ENCODE measurements around the gene SASH1.
A peak's percentile ranks its signal among the peaks of the same experiment; 100 is the strongest.

Gene SASH1

DNA sequence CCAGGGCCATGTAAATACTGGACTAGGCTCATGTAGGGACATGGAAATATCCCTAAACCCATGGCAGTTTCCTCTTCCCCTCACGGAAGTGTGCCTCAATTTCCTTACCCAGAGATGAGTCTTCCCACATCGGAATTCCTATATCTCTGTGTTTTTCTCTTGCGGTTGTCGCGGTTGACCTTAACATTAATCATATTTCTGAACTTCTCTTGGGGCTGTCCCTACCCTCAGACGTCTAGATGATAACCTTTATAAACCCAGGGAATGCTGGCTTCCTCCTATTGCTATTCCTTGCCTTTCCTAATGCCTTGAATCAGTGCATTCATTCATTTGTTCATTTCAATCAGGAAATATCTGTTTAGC is 160.1 kb downstream of the SASH1 start:
- DNase-seq: no peak

DNA sequence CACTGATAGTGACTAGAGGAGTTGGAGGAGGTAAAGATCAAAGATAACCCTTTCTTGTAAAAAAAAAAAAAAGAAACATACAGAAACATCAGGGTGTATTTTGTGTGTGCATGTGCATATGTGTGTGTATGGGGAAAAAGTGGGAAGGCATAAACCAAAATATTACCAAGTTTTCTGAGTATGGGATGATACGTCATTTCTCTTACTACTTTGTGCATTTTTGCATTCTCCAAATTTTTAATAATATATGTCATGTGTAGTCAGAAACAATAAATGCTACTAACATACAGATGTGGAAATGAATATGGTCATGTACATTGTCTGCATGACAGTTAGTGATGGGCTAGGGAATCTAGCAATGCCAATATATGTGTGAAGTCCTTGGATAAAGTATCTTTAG is 161.1 kb downstream of the SASH1 start:
- DNase-seq: no peak

DNA sequence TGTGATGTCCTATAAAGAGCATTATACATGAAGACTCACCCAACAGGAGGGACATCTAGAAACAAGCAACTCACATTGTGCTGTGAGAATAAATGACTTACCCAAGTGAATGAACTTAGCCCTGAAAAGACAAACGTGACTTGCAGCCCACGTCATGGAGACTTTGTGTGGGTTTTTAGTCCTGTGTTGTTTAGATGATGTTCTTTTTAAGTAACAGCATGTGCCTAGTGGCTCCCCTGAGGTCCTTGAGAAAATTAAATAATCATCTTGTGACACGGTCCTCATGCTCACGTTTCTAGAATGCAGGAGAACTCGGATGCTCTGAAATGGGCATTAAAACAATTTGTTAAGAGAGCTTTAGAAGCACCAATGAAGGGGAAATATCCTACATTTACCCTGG is 165.1 kb downstream of the SASH1 start:
- no peak for DNase-seq

DNA sequence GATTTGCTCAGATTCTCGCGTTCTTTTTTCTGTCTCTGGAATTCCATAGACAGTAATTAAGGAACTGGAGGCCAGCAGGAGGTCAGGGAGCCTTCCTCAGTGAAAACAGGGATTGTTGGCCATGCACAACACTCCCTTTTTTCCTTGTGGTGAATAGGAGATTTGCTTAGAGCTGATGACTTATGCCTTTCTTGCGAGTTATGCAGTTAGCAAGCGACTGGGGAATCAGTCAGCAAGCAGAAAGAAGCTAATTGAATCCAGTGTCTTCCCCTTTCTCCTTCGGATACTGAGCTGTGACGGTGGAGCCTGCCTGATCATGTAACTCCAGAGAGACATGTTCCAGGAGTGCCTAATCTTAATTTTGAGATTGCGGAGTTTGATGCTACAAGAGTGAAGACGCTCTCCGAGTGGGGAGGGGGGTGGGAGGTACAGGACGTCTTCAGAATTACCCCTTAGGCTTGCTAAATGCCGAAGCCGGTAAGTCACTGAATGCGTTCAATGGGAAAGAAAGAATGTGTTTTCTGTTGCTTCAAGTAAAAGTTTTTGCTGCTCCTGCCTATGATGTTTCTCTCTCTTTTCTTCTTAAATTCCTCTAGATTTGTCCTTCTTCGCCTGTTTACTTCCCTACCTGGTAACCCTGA is 165.9 kb downstream of the SASH1 start:
- DNase-seq: no peak

DNA sequence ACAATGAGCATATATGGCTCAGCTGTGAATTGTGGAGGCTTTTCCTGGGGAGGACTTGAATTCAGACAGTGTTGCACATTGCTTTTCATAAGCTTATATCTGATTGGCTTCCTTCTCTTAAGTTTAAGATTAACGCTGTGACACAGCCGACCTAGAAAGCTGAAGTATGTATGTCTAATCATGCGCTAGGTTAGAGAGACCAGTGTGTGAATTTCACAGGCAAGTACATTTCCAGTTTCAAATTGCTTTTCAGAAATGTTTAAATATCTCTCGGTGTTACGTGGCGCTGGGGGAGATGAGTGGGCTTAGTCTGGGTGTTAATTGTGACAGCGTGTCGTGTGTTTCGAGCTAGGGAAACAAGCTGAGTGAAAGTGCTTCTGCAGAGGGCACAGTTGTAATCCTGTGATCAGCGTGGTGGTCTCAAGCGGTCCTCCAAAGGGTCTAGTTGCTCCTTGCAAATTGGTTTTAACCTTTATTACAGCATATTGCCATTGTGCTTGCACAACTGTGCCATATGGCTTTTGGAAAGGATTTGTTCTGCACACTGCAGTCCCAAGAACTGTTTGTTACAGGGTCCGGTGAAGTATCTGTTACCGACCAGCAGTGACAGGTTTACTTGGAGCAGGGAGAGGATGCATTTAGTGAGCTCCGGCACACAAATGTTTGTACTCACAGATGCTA is 166.6 kb downstream of the SASH1 start:
- DNase-seq: no peak

DNA sequence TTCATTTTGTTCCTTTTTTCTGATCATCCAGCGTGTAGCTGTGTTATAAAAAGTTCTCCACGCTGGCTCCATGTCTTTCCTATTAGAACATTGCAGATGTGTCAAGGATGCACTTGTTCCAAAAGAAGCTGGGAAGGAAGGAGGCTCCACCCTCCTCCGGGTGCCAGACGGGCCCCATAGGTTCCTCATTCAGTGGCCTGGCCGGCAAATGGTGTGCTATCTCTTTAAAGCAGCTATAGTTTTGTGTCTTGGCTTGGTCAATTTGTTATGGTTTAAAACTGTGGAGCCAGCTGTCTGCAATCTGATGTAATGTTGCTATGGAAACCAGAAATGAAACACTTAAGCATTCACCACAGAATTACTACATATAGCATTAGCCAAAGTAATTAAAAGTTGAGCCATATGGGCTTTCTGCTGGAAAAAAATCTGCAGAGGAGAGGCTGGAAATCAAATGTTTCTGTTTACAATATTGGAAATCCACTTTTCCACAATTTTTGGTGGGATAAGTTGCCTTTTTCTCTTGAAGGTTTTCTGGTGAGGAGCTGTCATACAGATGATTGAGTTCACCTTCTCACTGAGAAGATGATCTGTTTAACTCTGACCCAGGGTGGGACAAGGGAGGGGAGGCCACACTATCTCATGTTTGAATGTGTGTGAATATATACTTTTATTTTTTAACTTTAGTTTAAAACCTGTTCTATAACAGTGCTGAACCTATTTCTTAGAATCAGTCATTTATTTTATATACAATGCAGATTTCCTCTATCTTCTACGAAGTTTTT is 167.4 kb downstream of the SASH1 start:
- no peak for DNase-seq

DNA sequence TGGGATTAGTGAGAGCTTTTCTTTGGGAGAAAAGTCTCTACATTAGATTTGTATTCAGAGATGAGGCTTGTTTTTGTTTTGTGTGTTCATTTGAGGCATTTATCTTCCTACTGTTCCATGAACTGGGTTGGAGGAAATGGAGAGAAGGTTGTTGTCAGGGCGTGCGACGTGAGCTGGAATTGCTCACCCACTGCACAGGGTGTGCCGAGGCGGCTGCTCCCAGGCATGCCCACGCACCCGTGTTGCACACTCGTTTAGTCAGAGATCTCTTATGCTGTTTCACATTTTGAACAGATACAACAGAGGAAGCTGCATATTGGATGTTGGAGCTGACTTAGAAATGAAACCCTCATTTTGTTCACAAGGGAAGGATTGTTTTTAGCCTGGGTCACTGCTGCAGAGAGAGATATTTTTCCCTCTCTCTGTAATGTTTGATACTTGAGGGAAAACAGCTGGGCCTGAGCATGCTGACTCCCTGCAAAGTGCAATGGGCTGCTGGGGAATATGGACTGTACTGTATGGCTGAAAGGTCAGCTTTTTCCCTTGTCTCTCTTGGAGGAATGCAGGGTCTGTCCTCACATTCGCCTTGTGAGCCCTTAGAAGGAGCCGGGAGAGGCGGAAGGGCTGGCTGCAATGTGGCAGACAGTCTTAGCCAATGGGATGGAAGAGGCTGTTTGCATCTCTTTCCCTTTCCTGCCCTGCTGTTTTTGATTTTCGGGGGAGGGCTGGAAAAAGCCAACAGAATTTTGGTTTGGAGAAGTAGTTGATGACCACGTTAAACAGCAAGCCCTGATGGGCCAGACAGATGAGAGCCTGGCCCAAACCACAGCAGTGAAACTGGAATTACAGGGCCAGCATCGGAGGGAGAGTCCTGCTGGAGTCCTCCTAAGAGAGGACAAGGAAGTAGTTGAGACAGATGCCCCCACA is 170.8 kb downstream of the SASH1 start:
- DNase-seq: no peak

GRCh38 chr6:148514091-148514845 is 171.6 kb downstream of the SASH1 start:
- DNase-seq: no peak

GRCh38 chr6:148516217-148516616 is 173.6 kb downstream of the SASH1 start:
- no peak for DNase-seq

DNA sequence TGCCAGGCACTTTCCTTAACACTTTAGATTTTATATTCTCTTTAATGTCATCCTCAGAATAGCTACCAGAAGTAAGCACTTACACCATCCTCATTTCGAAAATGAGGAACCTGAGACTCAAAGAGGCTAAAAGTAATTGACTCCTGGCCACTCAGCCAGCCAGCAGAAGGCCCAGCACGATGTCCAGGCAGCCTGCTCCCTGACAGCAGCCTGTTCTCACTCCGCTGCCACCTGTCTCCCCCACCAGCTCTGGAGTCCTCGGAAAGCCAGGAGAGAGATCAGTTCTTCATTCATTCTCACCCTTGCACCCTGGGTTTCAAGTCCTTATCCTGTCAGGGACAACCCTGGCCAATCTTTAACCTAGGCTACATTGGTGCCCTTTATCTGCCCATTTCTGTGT is 174.0 kb downstream of the SASH1 start:
- no peak for DNase-seq

- DNase-seq: no peak
Observed at GRCh38 chr6:148517470-148517869, 174.8 kb downstream of the SASH1 start.

GRCh38 chr6:148518511-148519156 is 176.0 kb downstream of the SASH1 start:
- DNase-seq: no peak

- DNase-seq: no peak
Observed at GRCh38 chr6:148520109-148520841, 177.6 kb downstream of the SASH1 start.

DNA sequence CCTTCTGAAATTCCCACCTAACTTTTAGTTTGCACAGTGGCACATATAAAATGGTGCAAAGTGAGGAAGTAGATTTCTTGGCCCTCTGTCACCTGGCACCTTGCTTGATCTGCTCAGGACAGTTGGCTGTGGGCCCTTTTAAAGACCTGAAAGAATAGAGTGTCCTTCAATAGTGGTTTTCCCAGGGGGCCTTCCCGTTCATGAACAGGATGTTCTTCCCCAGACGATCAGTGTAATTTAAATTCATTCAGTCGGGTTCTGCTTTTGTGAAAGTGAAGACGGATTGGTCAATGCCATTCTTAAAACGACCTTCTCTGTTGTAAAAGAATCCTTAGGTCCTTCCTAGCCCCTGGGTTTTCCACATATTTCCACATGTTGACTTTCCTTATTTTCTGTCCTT is 178.5 kb downstream of the SASH1 start:
- DNase-seq: no peak

DNA sequence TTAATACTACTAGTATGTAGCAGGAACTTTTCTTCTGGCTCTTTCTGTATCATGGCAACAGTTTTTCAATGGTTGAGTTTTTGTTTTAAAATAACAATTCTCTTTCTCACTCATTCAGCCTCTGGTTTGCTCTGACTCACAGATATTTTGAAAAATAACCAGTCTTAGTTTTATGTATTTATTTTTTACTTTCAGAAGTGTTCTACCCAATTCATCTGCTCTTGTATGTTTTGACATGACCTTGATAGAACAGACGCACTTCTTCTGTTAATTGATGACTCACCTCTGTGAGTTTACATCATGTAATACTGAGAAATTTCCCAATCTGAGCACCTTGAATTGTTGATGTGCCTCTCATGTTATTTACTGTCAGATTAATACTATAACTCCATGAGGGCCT is 178.9 kb downstream of the SASH1 start:
- DNase-seq: no peak

DNA sequence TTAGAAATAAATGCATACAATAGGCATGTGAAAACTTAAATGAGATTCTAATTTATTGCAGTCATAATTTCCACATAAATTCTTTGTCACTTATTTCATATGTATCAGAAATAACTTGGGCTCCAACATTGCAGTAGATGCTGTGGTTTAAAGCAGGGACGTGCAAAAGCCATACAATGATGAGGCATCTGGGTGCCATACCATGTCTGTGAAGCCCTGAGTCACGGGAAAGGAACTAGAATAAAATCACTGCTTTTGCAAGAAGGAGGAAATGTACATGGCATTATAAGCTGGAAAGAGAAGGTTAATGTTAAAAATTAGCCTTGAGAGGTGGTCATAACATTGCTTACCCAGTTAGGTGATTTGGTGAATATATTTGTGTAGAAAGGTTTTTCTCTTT is 180.4 kb downstream of the SASH1 start:
- DNase-seq: no peak

GRCh38 chr6:148523551-148523950 is 180.9 kb downstream of the SASH1 start:
- DNase-seq: no peak

GRCh38 chr6:148524471-148524882 is 181.8 kb downstream of the SASH1 start:
- DNase-seq: no peak

DNA sequence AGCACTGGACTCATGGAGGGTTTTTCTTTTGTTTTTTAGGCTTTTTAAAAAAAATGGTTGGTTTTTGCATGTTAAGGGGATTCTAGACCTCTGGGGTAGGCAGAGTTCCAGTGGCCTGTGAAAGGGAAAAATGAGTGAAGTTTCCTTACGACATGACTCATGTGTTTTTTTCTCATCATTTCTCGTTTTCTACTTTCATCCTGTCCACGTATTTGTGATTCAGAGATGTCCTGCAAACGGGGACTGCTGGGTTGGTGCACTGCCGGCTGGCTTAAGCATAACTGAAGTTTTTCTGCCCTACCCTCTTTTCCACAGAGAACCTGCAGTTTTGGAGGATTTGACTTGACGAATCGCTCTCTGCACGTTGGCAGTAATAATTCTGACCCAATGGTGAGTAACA is 182.3 kb downstream of the SASH1 start:
- peak; percentile 14 for DNase-seq

GRCh38 chr6:148525453-148525852 is 182.8 kb downstream of the SASH1 start:
- DNase-seq: no peak

GRCh38 chr6:148526145-148526544 is 183.5 kb downstream of the SASH1 start:
- DNase-seq: no peak

All from activated naive CD4-positive, alpha-beta T cell treated with Interleukin-2 at 50 U/mL for 16 hours (primary cell).